Upper lobe of left lung (tissue), 4 donors: ENCODE measurements around the gene ATP1A4.

ENCODE experiments used
- POLR2A ChIP-seq, 4 donors: fragments of 450-650 bp; IDR thresholded peaks; one replicate each; pipeline ENCODE4 v1.5.1; 2016 to 2017; ENCODE audit warnings: antibody characterized with exemption in 4 of 4, mild to moderate bottlenecking in 2 of 4
- TF ChIP-seq, protein P1 (sequence below), 6 experiments: fragments of 450-650 bp in 4 of 6; fragments of 200-600 bp in 2 of 6; sonication (generic) in 2 of 6; IDR thresholded peaks; one replicate each; pipeline ENCODE4 v1.5.1; 2016 to 2019; ENCODE audit warnings: antibody characterized with exemption in 6 of 6

DNA sequence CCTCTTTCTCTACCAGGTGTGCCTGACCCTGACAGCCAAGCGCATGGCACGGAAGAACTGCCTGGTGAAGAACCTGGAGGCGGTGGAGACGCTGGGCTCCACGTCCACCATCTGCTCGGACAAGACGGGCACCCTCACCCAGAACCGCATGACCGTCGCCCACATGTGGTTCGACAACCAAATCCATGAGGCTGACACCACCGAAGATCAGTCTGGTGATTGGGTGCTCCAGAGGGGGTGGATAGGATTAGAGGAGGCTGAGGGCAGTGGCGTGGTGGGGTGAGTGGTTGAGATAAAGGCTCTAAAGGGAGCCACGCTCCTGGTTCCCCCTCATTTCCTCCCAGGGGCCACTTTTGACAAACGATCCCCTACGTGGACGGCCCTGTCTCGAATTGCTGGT lies 22.8 kb upstream of the ATP1A4 start:
- no peak for TF ChIP-seq POLR2A (IDR thresholded peaks at IDR 0.05)
- TF ChIP-seq, protein P1, sequence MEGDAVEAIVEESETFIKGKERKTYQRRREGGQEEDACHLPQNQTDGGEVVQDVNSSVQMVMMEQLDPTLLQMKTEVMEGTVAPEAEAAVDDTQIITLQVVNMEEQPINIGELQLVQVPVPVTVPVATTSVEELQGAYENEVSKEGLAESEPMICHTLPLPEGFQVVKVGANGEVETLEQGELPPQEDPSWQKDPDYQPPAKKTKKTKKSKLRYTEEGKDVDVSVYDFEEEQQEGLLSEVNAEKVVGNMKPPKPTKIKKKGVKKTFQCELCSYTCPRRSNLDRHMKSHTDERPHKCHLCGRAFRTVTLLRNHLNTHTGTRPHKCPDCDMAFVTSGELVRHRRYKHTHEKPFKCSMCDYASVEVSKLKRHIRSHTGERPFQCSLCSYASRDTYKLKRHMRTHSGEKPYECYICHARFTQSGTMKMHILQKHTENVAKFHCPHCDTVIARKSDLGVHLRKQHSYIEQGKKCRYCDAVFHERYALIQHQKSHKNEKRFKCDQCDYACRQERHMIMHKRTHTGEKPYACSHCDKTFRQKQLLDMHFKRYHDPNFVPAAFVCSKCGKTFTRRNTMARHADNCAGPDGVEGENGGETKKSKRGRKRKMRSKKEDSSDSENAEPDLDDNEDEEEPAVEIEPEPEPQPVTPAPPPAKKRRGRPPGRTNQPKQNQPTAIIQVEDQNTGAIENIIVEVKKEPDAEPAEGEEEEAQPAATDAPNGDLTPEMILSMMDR (IDR thresholded peaks at IDR 0.05): no peak
